Urothelium cell line (cell line): ENCODE measurements around the gene MAP3K5.
"Not testable (repeated sequence)": the region's sequence is repeated elsewhere in the genome, so short reads cannot be mapped to it uniquely, and the experiment has no call there.

Experiments used
- DNase-seq: peaks from one replicate; pipeline ENCODE4 v3.0.0; 2011; ENCODE audit warnings: low spot score, mixed read lengths
- FAIRE-seq: peaks from 2 replicates; lab custom pipeline; 2011; peaks lifted over from hg19 to GRCh38; lab: Jason Lieb, UNC

The MAP3K5 gene

DNA sequence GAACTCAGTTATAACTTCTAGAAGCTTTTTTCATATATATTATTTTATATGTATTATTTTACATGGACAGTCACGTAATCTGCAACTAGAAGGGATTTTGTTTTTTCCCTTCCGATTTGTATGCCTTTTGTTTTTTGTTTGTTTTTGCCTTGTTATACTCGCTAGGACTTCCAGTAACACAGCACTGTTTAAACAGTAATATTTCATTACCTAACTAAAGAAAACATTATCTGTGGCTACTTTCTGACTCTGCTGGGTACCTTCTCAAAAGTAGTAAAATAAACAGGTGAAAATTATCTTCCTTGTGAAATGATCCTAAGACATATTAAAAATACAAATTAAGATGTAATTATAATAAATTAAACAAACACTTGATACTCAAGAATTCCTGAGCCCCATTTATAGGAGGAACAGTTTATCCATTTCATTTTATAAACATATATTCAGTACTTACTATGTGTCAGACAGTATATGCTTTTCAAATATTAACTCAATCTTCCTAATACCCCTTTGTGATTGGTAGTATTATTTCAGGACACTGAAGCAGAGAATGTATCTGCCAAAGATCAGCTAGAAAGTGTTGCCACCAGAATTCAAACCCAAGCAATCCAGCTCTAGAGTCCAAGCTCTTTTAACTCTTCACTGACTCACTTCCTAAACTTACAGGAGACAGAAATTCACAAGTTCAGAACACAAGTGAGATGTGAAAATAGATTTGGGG is 65.3 kb downstream of the MAP3K5 start:
- FAIRE-seq: no peak
- DNase-seq: no peak

DNA sequence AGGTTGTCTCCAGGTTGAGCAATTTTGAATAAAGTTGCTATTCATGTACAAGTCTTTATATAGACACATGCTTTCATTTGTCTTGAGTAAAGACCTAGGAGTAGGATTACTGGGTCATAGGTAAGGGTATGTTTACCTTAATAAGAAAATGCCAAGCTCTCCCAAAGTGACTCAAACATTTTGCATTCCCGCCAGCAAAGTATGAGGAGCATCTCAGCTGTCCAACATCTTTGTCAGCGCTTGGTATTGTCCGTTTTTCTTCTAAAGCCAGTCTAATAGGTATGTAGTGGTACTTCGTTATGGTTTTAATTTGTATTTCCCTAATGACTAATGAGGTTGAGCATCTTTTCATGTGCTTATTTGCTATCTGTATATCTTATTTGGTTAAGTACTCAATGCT is 67.2 kb downstream of the MAP3K5 start:
- FAIRE-seq: no peak
- no peak for DNase-seq

DNA sequence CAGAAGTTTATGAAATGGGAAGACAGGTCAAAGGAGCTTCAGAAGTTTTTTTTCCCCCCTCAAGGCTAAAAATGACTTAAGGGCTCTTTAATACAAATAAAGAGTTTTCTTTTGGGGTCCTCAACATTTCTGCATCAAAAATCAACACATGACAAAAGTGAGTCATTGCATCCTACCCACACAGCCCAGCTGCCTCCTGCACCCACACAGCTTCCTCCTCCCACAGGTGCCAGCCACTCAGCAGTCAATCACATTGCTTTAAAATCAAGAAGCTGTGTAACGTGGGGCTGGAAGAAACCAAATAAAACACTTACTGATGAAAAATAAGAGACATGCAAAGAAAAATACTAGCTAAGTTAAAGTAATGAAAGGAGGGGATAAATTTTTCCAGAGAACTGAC is 68.5 kb downstream of the MAP3K5 start:
- peak; percentile 38 for DNase-seq
- FAIRE-seq: no peak

DNA sequence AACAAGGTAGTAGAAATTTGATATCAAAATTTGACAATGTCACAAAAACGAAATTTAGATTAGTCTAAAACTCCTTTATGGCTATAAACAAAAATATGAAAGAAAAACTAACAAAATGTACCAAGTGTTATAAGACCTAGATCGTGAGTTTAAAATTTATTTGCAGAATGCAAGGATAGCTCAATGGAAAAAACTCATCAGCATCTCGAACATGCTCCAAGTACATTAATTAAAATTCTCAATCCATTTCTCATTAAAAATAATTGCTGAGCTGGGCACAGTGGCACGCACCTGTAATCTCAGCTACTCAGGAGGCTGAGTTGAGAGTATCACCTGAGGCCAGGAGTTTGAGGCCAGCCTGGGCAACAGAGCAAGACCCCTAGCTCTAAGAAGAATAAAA is 70.8 kb downstream of the MAP3K5 start:
- DNase-seq (no peak), FAIRE-seq (no peak)

DNA sequence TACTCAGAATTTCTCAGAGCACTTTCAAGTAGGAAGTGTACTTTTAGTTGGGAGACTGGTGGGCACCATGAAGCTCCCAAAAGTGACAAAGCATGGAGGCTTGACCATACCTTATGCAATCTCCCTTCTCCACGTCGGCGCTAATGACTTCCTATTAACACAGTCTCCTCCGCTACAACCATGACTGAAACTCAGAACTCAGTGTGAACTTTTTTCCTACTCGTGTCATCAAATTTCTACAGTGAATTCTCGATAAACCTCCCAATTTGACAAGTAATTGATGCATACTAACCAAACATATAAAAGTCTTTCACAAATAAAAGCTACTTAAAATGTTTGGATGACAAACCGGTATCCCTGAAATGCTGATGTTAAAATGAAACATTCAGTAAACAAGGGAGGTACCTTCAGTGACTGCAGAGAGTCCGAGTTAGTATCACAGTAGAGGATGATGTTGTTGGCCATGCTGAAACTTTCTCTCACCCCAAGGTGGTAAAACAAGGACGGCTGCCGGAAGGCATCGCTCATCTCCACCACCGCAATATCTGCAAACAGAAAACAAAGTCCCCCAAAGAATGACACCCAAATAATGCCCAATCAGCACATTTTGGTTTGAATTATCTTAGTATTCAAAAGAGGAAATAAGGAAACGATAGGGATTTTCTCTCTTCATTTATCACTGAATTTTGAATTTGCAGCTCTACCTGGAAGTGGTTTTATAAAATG is 72.1 kb downstream of the MAP3K5 start:
- DNase-seq: no peak
- FAIRE-seq: no peak

DNA sequence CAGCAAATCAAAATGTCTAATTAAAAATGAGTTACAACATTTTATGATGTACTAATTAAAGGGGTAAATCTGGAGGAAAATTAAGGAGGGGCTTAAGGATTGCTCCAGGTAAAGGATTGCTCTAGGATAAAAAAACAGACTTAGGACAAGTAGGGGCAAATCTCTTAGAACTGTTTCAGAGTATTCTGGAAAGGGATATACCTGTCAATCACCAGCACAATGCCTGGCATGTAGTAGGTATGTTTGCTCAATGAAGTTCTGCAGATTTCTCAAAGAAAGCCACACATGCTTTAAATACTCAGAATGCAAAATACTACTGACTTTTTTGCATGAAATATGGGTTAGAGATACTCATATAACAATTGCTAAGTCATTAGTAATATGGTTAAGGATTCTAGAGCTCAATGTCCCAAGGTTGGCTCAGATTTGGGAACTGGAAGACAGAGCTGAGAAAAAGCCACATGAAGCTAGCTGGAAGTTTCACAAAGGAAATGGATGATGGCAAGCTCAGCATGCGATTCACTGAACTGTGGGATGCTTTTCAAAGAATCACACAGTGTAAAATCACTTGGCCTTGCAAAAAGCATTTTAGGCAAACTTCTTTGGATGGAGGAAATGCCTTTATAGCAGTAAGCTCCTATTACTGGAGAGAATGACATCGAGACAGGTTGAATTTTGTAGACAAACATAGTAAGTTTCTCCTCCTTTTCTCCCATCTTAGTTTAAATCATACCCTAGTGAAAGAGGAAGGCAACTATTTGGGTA is 72.8 kb downstream of the MAP3K5 start:
- no peak for FAIRE-seq

DNA sequence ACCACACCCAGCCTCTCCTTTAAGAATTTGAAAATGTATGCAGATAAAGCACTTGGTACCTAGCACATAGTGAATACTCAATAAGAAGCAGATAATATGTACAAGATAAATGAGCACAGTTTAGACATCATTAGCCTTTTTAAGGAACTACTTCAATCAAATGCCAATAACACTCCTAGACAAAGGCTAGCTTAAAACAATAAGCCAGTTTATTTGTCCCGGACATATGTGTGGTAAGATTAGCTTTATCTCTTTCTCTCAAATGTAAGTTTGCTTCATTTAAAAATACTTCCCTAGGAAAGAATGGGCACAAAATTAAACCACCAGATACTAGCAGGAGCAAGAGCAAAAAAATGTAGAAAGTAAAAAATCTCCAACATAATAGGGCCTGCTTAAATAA is 73.8 kb downstream of the MAP3K5 start:
- FAIRE-seq (no peak), DNase-seq (no peak)

More for the DNA sequence above, 72.8 kb downstream of the MAP3K5 start:
- no peak for DNase-seq

DNA sequence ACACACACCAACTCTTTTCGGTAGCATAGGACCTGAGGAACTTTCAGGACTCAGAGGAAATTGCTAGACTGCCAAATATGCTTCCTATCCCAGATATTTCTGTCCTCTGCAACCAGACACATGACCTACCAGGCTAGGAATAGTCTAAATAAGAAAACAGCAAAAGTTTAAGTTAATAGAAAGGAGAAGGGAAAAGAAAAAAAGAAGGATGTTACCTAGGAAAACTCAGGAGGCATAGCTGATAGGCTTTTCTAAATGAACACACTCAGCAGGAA is 74.6 kb downstream of the MAP3K5 start:
- no peak for FAIRE-seq

DNA sequence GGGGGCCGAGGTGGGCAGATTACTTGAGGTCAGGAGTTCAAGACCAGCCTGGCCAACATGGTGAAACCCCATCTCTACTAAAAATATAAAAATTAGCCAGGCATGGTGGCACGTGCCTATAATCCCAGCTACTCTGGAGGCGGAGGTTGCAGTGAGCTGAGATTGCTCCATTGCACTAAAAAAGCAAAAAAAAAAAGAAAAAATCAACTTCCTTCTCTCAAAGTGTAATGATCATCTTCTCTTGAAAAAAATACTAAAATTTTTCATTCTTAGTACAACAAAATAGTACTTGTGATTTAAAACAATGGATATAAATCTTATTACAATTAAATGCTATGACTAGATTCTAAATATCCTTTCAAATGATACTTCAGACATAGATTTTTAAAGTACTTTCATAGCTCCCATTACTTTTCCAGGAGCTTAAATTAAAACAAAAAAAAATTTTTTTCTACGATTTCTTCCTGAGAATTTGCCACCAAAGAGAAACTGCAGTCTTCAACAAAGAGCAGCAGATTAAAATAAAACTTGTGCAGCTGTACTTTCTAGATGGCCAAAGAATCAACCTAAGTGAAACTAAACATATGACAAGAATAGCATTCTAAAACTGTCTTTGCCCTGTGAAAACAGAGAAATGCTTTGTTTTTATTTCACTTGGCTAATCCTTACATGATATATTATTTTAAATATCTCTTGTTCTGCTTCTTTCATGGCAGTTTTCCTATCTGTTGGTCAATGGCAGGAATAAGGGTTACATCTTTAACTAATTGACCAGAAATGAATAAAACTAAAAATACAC is 75.2 kb downstream of the MAP3K5 start:
- DNase-seq (no peak), FAIRE-seq (no peak)

More for the DNA sequence above, 74.6 kb downstream of the MAP3K5 start:
- DNase-seq: no peak

DNA sequence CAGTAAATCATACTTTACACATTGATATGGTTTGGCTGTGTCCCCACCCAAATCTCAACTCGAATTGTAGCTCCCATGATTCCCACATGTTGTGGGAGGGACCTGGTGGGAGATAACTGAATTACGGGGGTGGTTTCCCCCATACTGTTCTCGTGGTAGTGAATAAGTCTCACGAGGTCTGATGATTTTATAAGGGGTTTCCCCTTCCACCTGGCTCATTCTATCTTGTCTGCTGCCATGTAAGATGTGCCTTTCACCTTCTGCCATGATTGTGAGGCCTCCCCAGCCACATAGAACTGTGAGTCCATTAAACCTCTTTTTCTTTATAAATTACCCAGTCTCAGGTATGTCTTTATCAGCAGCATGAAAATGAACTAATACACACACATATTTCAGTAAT is 79.6 kb downstream of the MAP3K5 start:
- not testable (repeated sequence) for DNase-seq, FAIRE-seq

DNA sequence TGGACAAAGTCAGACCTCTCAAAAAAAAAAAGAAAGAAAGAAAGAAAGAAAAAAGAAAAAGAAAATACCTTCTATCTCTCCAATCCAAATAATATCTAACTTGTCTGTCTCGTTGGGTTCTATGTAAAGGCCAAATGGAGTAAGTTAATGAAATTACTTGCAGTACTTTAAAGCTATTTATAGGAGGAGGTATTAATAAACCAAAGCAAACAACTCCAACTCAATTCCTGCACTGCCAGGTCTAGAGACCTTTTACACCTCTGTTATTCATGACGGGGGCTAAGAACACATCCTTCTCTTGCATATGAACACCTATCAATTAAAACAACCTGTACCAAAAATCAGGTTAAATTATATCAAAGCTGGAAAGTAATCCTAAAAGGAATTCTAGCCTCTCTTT is 80.6 kb downstream of the MAP3K5 start:
- DNase-seq (no peak), FAIRE-seq (no peak)

DNA sequence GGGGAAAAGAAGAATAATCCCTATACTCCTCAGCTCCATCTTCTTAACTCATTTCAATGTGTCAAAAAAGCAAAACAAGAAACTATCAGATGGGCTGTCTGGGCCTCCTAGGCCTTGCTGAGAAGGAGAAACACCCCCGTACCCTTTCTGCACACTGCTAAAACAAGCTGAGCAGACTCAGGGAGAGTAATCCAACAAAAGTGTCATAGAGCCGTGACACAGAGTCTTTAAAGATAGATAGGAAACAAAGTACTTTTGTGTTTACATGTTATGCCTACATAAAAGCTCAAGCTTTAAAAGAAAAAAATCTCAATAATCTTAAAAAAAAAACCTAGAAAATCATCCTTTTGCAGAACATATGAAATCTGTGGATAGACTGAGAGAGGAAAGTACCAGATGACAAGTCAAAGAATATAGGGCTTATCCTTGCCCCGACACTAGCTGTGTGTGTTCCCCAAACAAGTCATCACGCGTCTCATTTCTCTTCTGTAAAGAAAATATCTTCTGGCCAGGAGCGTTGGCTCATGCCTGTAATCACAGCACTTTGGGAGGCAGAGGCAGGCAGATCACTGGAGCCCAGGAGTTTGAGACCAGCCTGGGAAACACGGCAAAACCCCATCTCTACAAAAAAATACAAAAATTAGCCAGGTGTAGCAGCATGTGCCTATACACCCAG is 81.3 kb downstream of the MAP3K5 start:
- no peak for DNase-seq
- no peak for FAIRE-seq

DNA sequence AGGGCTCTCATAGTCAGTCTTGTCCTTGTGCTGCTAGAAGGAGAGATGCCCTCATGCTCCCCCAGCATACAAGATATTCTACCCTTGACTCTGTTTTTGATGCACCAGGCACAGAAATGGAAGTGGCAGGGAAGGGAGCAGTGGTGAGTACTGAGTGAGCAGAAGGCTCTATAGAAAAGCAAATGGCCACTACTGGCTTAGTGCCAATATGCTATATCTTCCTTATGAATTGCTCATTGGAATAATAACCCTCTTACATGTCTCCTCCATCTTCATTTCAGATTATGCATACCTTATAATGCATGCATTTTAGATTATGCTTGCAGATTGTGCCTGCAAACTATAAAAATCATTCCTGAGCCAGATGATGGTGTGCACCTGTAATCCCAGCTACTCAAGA is 82.8 kb downstream of the MAP3K5 start:
- no peak for FAIRE-seq
- DNase-seq: no peak

DNA sequence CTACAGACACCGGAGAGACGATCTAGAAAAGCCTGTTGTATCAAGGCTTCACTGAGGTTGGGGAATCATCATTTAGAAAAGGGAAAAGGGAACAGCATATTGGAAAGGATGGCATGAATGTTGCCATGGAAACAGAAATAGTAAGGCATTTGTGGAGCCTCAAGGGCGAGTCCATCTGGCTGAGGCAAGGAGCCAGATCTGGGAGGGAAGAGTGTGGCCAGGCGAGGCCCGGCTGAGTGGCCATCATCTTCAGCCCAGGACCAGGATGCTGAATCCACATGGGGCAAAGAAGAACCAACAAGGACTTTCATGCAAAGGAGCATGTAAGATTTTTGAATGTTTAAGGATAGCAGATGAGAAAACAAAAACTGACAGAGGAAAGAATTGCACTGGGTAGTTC is 85.8 kb downstream of the MAP3K5 start:
- no peak for DNase-seq
- no peak for FAIRE-seq

DNA sequence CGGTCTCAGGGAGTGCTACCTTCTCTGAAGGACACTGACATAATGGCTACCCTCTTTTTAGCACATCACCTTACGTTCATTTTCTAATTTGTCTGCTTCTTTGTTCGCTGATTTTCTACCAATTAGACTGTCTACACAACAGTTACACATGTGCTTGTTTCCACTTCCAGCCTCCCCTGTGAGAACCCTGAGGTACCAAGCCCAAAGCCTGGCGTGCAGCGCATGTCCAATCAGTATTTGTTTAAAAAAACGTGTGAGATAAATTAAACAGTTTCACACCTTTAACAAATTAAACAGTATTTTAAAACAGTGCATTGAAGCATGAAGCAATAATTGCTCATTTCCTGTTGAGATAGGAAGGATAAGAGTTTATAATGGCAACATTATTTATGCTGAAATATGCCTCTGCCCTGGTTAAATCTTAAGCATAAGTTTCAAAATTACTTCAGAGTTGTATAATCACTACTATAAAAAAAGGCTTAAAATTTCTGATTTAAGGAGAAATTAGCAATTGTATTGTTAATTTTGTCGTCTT is 88.9 kb downstream of the MAP3K5 start:
- FAIRE-seq: no peak
- DNase-seq: no peak

DNA sequence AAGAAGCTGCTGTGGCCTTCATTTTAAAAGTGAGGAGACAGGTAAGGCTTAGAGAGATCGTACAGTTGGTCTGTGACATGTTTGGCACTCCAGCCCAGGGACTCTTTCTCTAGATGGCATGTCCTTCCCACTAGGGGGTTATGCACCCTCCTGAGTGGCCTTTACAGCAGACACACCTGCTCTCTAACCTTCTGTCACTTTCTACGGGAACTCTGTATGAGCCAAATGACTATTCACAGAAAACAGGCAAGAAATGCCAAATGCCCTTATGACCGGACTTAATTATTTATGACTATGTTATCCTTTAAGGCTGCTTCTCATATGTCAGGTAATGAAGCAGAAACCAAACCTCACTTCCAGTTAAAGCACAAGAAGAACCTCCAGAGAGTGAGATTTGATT is 91.2 kb downstream of the MAP3K5 start:
- DNase-seq: no peak
- no peak for FAIRE-seq

DNA sequence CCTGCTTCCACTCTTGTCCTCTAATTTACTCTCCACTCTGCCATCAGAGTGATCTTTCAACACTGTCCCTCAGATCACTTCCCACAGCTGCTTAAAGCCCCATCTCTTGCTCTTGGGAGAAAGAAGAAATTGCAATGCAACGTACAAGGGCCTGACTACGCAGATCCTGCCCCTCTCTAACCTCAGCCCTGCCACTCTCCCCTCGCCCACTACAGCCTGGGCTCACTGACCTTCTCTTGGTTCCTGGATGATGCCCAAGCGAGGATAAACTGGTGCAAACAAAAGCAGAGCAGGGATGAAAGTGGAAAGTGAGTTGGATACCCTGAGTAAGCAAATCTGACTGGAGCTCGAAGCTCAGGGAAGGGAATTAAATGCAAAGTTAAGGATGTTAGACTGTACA is 92.9 kb downstream of the MAP3K5 start:
- no peak for FAIRE-seq
- no peak for DNase-seq

DNA sequence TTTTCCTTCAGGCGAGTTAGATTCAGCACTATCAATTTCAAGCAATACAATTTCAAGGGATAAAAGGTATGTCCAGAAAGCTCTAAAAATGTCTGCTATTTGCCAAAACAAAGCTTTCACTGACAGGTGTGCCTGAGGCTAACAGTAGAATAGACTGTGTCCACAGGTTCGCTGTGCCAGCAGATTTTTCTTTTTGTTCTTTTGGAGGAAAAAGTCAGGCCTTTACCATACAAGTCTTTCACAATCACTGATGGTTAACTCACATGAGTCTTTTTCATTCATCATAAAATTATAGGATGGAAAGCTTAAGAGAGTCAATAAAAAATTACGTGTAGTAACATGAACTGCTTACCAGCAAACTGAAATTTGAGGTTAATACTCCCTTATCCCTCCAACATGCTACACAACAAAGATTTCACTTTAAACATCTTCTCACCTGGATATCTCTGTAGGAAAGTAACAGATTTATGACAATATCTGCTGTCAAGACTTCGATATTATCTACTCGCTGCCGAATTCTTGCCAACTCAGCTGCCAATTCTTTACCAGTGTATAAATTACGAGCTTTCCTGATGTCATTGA is 95.4 kb downstream of the MAP3K5 start:
- FAIRE-seq (no peak), DNase-seq (no peak)

DNA sequence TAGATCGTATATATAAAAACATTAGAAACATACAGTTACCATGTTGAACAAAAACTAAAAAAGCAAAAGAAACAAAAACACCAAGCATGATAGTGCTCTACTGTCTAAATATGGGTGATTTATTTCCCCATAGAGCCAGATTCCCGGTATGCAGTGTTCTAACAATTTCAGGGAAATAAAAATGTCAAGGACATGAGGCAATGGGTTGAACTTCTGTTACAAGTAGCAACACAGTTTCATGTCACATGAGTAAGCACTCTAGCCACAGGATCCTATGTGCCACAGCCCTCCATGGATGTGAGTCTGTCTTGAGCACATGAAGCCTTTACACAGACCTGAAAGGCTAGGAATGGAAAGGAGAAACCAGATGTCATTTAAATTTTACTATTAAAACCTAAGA is 96.0 kb downstream of the MAP3K5 start:
- DNase-seq (no peak), FAIRE-seq (no peak)

DNA sequence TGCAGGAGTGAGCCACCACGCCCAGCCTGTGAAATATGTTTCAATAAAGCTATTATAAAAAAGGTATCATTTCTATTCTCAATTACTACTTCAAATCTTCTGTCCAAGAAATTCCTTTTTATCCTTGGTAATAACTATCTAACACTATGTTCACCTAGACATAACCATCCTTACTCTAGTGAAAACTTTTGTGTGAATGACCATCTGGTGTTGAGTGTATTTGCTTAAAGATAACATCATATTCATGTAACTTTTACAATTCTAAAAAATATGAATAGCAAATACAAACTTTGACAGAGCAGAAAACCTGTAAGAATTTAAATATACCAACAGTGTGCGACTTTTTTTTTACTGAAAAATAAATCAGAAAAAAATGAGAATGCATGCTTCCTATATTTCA is 96.9 kb downstream of the MAP3K5 start:
- FAIRE-seq (no peak), DNase-seq (no peak)
